Ovary (tissue), 9 donors: ENCODE measurements around the gene PIK3R5. TPM values are rescaled to one million over a fixed set of nuclear protein-coding genes. Genes with fewer than 3 reads are reported as not detected.

Experiments
- DNase-seq, 5 donors: peaks; one replicate each; pipeline ENCODE4 v3.0.0-alpha.2; 2019 to 2020
- H3K27ac ChIP-seq, 2 donors: fragments of 200-600 bp; one replicate each; pipeline versions ENCODE4 v1.5.1 to v1.8.0; 2019 to 2022
- H3K27me3 ChIP-seq: fragments of 200-600 bp; one replicate; pipeline ENCODE4 v1.8.0; 2022
- H3K36me3 ChIP-seq: fragments of 200-600 bp; sonication (generic); one replicate; pipeline ENCODE4 v1.5.1; 2019
- H3K4me1 ChIP-seq: one replicate; pipeline ENCODE4 v1.8.1; 2013; ENCODE audit warnings: mild to moderate bottlenecking, moderate library complexity; ENCODE audit not compliant: insufficient read depth
- H3K4me3 ChIP-seq: fragments of 200-600 bp; sonication (generic); one replicate; pipeline ENCODE4 v1.5.1; 2017
- H3K9me3 ChIP-seq, 2 donors: fragments of 200-600 bp in 1 of 2; sonication (generic) in 1 of 2; one replicate each; pipeline versions ENCODE4 v1.5.1 to v1.8.1; 2013 to 2019; ENCODE audit warnings: mild to moderate bottlenecking in 1 of 2, moderate library complexity in 1 of 2
- CTCF ChIP-seq, 3 donors: fragments of 450-650 bp in 2 of 3; fragments of 200-600 bp in 1 of 3; IDR thresholded peaks; one replicate each; pipeline versions ENCODE4 v1.5.1 to v1.8.0; 2016 to 2022; ENCODE audit warnings: antibody characterized with exemption in 3 of 3, mild to moderate bottlenecking in 1 of 3
- EP300 ChIP-seq: sonication (generic); formaldehyde crosslinking; IDR thresholded peaks from one replicate; pipeline ENCODE4 v1.6.1; 2017; ENCODE audit warnings: antibody characterized with exemption
- POLR2A ChIP-seq: fragments of 450-650 bp; IDR thresholded peaks from one replicate; pipeline ENCODE4 v1.6.1; 2017; ENCODE audit warnings: antibody characterized with exemption, mild to moderate bottlenecking, moderate library complexity
- WGBS, 3 donors: extraction: QIAGEN DNeasy Blood & Tissue Kit in 1 of 3; methylation state at CpG; one replicate each; pipeline versions ENCODE4 v1.1.5 to v1.1.7; 2013 to 2017; 5-methylcytosine and 5-hydroxymethylcytosine counted together
- intact Hi-C, 4 donors: fragments of 100-400 bp; cut with DNase I; formaldehyde crosslinking; loops; one replicate each; pipeline versions ENCODE4 v1.11.0 to v1.15.1; 2022 to 2023
- polyA plus RNA-seq, 2 donors: library from polyadenylated mRNA; stranded (reverse); fragments of 200-250 nt in 1 of 2; fragments of 350-450 nt in 1 of 2; fragmentation: Illumina TruSeq in 1 of 2; extraction: RNeasy Lipid Tissue Mini Kit (QIAGEN cat#74804) in 1 of 2; gene quantifications; one replicate each; pipeline ENCODE4 v1.2.3, GENCODE V29; 2013 to 2014
- total RNA-seq, 7 donors: library from RNA; depleted of rRNA in 2 of 7; stranded (reverse); fragments of >200 nt in 2 of 7; fragmentation: NEBNext Ultra II Directional in 3 of 7; extraction: Animal tissue kit (Norgen Biotek cat#: 25700) in 3 of 7; gene quantifications; one replicate each; pipeline versions ENCODE4 v1.1.0 to v1.2.4, GENCODE V29; 2016 to 2023
- donor health status: DM: no; HTN: no; CAD: no; lungs with moderate emphysema.
- donor health status: DM: no; HTN: no; CAD: no.
- donor health status: Bipolar disorder and iron deficiency.
- donor health status: DM: yes; HTN: yes; CAD: no.
- donor health status: DM: no; HTN: no; CAD: no.
- donor health status: DM: yes; HTN: yes; CAD: no.

The PIK3R5 gene
- total and polyA plus RNA-seq, 9 donors: 0.86 to 8.9 (median 3.7) TPM

GRCh38 chr17:8889458-8890210 lies 75.9 kb downstream of the PIK3R5 start:
- Histone ChIP-seq H3K9me3 (no peaks in the 10 kb centered on the region), H3K4me1 (no peaks in the 10 kb centered on the region), H3K27me3 (no peaks in the 10 kb centered on the region), H3K4me3 (no peak overlapping the region), H3K36me3 (no peaks in the 10 kb centered on the region), H3K27ac (no peak overlapping the region)
- 93 to 95% (median 95%) methylated on average over 14 of the region's 14 CpGs for WGBS, 3 donors
- DNase-seq: no peak
- TF ChIP-seq CTCF (IDR thresholded peaks at IDR 0.05): no peak
- TF ChIP-seq POLR2A: no peak
- no peak for TF ChIP-seq EP300
- intact Hi-C loops: no loop called here

GRCh38 chr17:8888704-8889302 lies 76.7 kb downstream of the PIK3R5 start:
- Histone ChIP-seq H3K27ac (no peak overlapping the region), H3K36me3 (no peaks in the 10 kb centered on the region), H3K4me1 (no peaks in the 10 kb centered on the region), H3K27me3 (no peaks in the 10 kb centered on the region), H3K4me3 (no peak overlapping the region), H3K9me3 (no peaks in the 10 kb centered on the region)
- WGBS, 3 donors: 63 to 66% (median 65%) methylated on average over 8 of the region's 8 CpGs
- no peak for DNase-seq
- TF ChIP-seq CTCF (IDR thresholded peaks at IDR 0.05) (no peak), POLR2A (no peak), EP300 (no peak)
- intact Hi-C loops: no loop called here

DNA sequence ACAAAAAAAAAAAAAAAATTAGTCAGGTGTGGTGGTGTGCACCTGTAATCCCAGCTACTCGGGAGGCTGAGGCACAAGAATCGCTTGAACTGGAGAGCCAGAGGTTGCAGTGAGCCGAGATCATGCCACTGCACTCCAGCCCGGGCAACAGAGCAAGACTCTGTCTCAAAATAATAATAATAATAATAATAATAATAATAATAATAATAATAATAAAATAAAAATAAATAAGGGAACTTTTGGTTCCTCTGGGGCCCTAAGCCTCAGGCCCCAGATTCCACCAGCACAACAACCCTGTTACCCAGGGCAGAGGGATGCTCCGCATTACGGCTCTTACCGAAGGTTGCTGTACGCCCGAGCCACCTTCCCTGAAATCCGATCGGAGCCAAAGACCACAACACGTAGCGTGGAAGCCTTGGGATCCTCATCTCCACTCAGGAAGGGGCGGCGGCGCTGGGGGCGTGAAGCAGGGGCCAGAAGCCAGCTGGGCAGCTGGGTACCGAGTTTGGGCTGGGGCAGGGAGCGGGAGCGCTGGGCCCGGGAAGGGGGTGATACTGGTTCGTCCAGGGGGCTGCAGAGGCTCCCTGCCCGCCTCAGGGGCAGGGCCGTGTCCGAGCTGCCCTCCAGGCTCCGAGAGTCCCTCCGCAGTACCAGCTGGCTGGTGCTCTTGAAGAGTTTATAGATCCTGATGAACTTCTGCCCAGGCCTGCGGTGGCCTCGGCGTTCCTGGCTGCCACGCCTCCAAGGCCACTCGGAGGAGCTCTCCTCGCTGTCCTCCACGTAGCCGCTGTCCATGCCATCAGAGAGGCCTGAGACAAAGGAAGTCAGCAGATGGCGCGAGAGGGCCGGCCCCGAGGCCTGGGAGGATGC lies 77.4 kb downstream of the PIK3R5 start:
- WGBS, 3 donors: 63 to 68% (median 64%) methylated on average over 34 to 39 of the region's 39 CpGs
- TF ChIP-seq CTCF (IDR thresholded peaks at IDR 0.05) (no peak), POLR2A (no peak), EP300 (no peak)
- Histone ChIP-seq H3K4me1 (no peaks in the 10 kb centered on the region), H3K36me3 (no peaks in the 10 kb centered on the region), H3K9me3 (no peaks in the 10 kb centered on the region), H3K27me3 (no peaks in the 10 kb centered on the region), H3K27ac (no peak overlapping the region), H3K4me3 (no peak overlapping the region)
- peak in 2 of 5 donors; percentile 22 to 44 for DNase-seq
- intact Hi-C loops: no loop called here

DNA sequence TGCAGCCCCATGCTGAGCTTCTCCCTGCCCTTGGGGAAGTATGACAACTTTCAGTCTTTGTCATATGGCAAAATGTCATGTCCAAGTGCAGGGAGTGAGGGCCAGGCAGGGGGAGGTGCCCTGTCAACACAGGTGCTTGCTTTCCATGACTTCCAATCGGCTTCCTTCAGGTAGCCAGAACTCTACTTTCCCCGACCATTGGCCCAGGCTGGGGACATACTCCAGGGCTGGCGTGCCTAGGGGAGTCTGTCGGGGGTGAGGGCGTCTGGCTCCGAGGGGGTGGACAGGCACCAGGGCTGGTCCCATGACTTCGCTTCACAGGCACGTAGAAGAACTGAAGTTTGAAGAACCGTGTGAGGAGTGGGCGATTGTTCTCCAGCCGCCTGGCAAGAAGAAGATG lies 78.2 kb downstream of the PIK3R5 start:
- DNase-seq: no peak
- H3K4me3 ChIP-seq: no peak overlapping the region
- no peak for TF ChIP-seq CTCF (IDR thresholded peaks at IDR 0.05)
- no peak for TF ChIP-seq EP300
- H3K9me3 ChIP-seq: no peaks in the 10 kb centered on the region
- no peaks in the 10 kb centered on the region for H3K4me1 ChIP-seq
- no peaks in the 10 kb centered on the region for H3K27me3 ChIP-seq
- no peak overlapping the region for H3K27ac ChIP-seq
- intact Hi-C loops: no loop called here
- no peaks in the 10 kb centered on the region for H3K36me3 ChIP-seq
- WGBS, 3 donors: 95 to 98% (median 97%) methylated on average over 11 of the region's 11 CpGs
